ENCODE results near the gene SH3RF3. TPM values are rescaled to one million over a fixed set of nuclear protein-coding genes. Genes with fewer than 3 reads are reported as not detected.

SH3RF3 gene
- total and polyA plus RNA-seq, 10 of the 15 experiments (the other 5 are each of a cell fraction or from before 2014, with no cell fraction given), result 0.08 to 8.8 (median 2.3) TPM

DNA sequence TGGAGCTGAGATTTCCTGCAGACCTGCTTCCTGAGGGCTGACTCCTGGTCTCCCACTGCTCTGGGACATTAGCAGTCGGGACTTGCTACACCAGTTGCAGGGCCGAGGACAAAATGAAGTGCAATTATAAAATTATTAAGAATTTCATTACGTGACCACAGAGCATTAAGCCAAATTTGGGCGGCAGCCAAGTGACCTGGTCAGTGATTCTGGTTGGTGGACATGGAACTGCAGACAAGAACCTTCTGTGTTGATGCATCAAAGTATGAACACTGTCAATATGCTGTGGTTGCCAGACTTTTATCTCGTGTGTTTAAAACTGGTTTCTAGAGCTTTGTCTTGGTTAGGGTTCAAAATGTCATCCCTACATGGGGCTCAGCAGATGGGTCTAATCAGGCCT lies 24.8 kb downstream of the SH3RF3 start:
- in situ Hi-C loops (cut with MboI), result no loop called here
- Histone ChIP-seq H3K9ac (ENCODE audit: control insufficient read depth, insufficient read depth, low read length) (no peak overlapping the region), H3K4me3 (no peak overlapping the region), H3K79me2 (ENCODE audit: control insufficient read depth, insufficient read depth, low read length) (peaks cover 2% of the 10 kb centered on the region; the same call in 1 of the 2 replicates), H3K27me3 (replicated peaks in 1 of 2; ENCODE audit: control insufficient read depth in 2 of 2, insufficient read depth in 2 of 2, low read length in 1 of 2) (no peaks in the 10 kb centered on the region), H3K27ac (ENCODE audit: control insufficient read depth, insufficient read depth) (no peak overlapping the region), H3K36me3 (ENCODE audit: control insufficient read depth in 2 of 2, insufficient read depth in 2 of 2, low read length in 1 of 2) (no peaks in the 10 kb centered on the region), H2AFZ (ENCODE audit: control insufficient read depth, low read depth, low read length) (no peak overlapping the region), H3K4me1 (ENCODE audit: control insufficient read depth, insufficient read depth, low read length) (peaks cover 8% of the 10 kb centered on the region; the same call in 1 of the 2 replicates), H4K20me1 (ENCODE audit: control insufficient read depth, insufficient read depth) (no peaks in the 10 kb centered on the region), H3K9me3 (replicated peaks; ENCODE audit: control insufficient read depth, insufficient read depth, low read length) (no peaks in the 10 kb centered on the region), H3K4me2 (ENCODE audit: control insufficient read depth, insufficient read depth) (no peak overlapping the region)
- 23% methylated on average over 5 of the region's 5 CpGs for WGBS (ENCODE audit: insufficient coverage, insufficient replicate concordance, low lambda C conversion rate, missing lambda C conversion rate)
- RAD21 ChIA-PET (ENCODE audit: unreplicated experiment), result no interaction called here
- DNase-seq (ENCODE audit: low read depth, low spot score), result no peak
- SMC1A ChIA-PET (ENCODE audit: uncharacterized antibody, unreplicated experiment), result interaction anchor here (0.6 to 2.2 kb wide), 4 partner anchors 9 to 127 kb away, joined by 3 to 5 read pairs (median 3); no protein-coding TSS in a partner anchor
- no peak for ATAC-seq
- CTCF ChIA-PET, result interaction anchor here (0.7 to 2.9 kb wide), 2 partner anchors 13 to 113 kb away, joined by 3 to 11 read pairs; no protein-coding TSS in a partner anchor
- intact Hi-C loops (cut with micrococcal nuclease; ENCODE audit: unreplicated experiment), result no loop called here
- no TSS peak for BruUV-seq (replicated peaks)
- FAIRE-seq, result no peak
- TF ChIP-seq FOXK2 (IDR thresholded peaks at IDR 0.05) (no peak), KLF5 (IDR thresholded peaks at IDR 0.05; ENCODE audit: partially characterized antibody) (no peak), NFXL1 (IDR thresholded peaks at IDR 0.05; ENCODE audit: borderline replicate concordance) (no peak), HDAC6 (IDR thresholded peaks at IDR 0.05; ENCODE audit: unreplicated experiment) (no peak), RB1 (IDR thresholded peaks at IDR 0.05; ENCODE audit: borderline replicate concordance) (no peak), RAD51 (IDR thresholded peaks at IDR 0.05) (no peak), RUNX3 (IDR thresholded peaks at IDR 0.05; ENCODE audit: low read length) (no peak), TAF1 (IDR thresholded peaks at IDR 0.05; ENCODE audit: borderline replicate concordance, low read depth, low read length) (no peak), SREBF1 (IDR thresholded peaks at IDR 0.05; ENCODE audit: low read length) (no peak), CREM (IDR thresholded peaks at IDR 0.05; ENCODE audit: low read depth) (no peak), HCFC1 (IDR thresholded peaks at IDR 0.05; ENCODE audit: low read length) (no peak), CEBPB (IDR thresholded peaks at IDR 0.05; ENCODE audit: borderline replicate concordance in 1 of 2, low read depth in 2 of 2, low read length in 2 of 2) (no peak)
- TF ChIP-seq, protein P1, sequence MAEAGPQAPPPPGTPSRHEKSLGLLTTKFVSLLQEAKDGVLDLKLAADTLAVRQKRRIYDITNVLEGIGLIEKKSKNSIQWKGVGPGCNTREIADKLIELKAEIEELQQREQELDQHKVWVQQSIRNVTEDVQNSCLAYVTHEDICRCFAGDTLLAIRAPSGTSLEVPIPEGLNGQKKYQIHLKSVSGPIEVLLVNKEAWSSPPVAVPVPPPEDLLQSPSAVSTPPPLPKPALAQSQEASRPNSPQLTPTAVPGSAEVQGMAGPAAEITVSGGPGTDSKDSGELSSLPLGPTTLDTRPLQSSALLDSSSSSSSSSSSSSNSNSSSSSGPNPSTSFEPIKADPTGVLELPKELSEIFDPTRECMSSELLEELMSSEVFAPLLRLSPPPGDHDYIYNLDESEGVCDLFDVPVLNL (IDR thresholded peaks at IDR 0.05; ENCODE audit: low read depth, low read length), result no peak
- TF ChIP-seq, protein P2, sequence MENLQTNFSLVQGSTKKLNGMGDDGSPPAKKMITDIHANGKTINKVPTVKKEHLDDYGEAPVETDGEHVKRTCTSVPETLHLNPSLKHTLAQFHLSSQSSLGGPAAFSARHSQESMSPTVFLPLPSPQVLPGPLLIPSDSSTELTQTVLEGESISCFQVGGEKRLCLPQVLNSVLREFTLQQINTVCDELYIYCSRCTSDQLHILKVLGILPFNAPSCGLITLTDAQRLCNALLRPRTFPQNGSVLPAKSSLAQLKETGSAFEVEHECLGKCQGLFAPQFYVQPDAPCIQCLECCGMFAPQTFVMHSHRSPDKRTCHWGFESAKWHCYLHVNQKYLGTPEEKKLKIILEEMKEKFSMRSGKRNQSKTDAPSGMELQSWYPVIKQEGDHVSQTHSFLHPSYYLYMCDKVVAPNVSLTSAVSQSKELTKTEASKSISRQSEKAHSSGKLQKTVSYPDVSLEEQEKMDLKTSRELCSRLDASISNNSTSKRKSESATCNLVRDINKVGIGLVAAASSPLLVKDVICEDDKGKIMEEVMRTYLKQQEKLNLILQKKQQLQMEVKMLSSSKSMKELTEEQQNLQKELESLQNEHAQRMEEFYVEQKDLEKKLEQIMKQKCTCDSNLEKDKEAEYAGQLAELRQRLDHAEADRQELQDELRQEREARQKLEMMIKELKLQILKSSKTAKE (IDR thresholded peaks at IDR 0.05; ENCODE audit: low read depth, poor library complexity, severe bottlenecking), result no peak
- TF ChIP-seq, protein P3, sequence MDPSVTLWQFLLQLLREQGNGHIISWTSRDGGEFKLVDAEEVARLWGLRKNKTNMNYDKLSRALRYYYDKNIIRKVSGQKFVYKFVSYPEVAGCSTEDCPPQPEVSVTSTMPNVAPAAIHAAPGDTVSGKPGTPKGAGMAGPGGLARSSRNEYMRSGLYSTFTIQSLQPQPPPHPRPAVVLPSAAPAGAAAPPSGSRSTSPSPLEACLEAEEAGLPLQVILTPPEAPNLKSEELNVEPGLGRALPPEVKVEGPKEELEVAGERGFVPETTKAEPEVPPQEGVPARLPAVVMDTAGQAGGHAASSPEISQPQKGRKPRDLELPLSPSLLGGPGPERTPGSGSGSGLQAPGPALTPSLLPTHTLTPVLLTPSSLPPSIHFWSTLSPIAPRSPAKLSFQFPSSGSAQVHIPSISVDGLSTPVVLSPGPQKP (IDR thresholded peaks at IDR 0.05; ENCODE audit: low read depth, low read length), result no peak
- POLR2A ChIA-PET, result no interaction called here

Data from GM12878 (cell line).